GM12801 (cell line): Measurements from ENCODE around the gene SNX9.

ENCODE experiments used
- CTCF ChIP-seq: IDR thresholded peaks from one replicate; pipeline ENCODE4 v1.5.1; 2011; ENCODE audit warnings: control low read depth; ENCODE audit not compliant: insufficient read length; ENCODE audit errors: extremely low read depth

The SNX9 gene

GRCh38 chr6:157825243-157825904, 2.3 kb downstream of the SNX9 start:
- TF ChIP-seq CTCF = no peak

- no peak for TF ChIP-seq CTCF
Observed at GRCh38 chr6:157830354-157831017, 7.4 kb downstream of the SNX9 start.

GRCh38 chr6:157831018-157831369, 7.9 kb downstream of the SNX9 start:
- TF ChIP-seq CTCF = no peak

GRCh38 chr6:157831424-157832249, 8.6 kb downstream of the SNX9 start:
- TF ChIP-seq CTCF = no peak

GRCh38 chr6:157832250-157832967, 9.4 kb downstream of the SNX9 start:
- TF ChIP-seq CTCF = no peak

- TF ChIP-seq CTCF = no peak
Observed at GRCh38 chr6:157834549-157834948, 11.5 kb downstream of the SNX9 start.

- TF ChIP-seq CTCF = no peak
Observed at GRCh38 chr6:157838718-157839430, 15.8 kb downstream of the SNX9 start.
